HG03565 (cell line): ENCODE results near the gene ESRRA.

Experiments
- ATAC-seq: cut with Tn5 transposase; IDR thresholded peaks from one replicate; pipeline ENCODE4 v1.9.1; 2021; ENCODE audit warnings: mild to moderate bottlenecking, moderate library complexity; ENCODE audit not compliant: unreplicated experiment

The ESRRA gene

GRCh38 chr11:64269540-64270220 is 35.6 kb upstream of the ESRRA start:
- ATAC-seq = peak; percentile 46

DNA sequence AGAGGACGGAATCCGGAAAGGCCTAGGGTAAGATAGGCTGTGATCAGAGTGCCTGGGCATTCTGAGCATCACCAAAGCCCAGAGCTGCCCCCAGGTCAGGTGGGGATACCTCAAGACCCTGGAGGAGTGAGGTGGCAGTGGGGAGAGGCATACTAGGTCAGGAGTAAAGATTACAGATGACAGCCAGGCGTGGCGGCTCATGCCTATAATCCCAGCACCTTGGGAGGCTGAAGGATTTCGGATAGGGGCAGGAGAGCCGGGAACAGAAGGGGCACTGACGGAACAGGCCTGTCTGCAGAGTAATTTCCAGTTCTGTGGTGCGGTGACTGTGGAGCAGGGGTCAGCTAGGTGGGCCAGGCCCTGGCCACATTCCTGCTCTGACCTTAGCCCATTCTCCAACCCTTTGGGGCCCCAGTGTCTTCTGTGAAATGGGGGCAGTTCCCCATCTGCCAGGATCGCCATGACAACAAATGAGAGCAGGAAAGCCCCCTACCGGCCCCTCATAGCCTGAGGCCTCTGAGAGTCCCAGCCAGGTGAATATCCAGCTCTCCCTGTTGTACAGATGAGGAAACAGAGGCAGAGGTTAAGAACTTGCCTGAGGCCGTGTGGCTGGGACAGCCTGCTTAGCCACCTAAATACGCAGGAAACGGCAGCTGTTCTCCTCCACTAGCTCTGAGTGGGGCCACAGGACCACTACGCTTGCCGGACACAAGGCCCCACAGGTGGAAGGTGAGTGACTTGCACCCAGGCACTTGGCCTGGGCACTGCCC is 30.1 kb upstream of the ESRRA start:
- ATAC-seq = no peak

DNA sequence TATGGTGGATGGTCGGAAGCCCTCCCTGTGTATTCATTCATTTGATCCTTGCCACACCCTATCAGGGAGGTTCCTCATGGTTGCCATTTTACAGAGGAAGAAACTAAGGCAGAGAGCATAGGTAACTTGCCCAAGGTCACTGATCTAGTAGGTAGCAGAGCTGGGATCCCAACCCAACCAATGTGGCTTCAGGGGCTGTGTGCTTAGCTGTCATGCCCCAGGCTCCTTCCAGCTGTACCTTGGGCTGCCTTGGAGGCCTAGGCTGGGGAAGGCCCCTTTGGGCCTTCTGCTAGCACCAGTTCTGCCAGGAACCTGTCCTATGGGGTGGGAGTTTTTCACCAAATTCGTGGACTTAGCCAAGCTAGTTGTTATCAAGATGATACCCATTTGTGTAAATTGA is 29.5 kb upstream of the ESRRA start:
- ATAC-seq = no peak

GRCh38 chr11:64276653-64277431 is 28.5 kb upstream of the ESRRA start:
- no peak for ATAC-seq

DNA sequence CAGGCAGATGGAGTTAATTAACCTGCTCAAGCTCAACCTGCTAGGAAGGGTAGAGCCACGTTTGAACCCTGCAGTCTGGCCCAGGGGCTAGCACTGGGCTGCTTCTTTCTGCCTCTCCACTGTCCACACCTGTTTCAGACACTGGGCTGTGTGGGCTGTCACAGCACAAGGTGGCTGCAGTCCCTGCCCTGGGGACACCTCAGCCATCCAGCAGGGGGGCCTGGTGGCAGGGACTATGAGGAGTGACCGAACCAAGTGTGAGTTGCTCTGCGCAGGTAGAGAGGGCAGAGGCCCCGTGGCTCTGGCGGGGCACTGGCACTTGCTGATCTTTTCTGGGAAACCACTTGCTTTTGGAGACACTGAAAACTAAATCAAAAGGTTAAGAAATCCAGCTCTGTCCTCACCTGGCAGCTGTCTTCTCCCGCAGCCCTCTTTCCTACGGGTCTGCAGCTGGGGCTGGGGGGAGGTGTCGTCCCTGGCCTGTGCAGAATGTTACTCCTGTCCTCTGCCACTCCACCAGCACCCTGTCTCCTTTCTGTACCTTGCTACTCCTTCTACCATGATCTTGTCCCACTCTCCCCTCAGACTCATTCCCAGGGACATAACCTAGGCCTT is 26.6 kb upstream of the ESRRA start:
- no peak for ATAC-seq

- ATAC-seq = no peak
Measured at GRCh38 chr11:64281957-64282770, 23.2 kb upstream of the ESRRA start.

GRCh38 chr11:64283092-64283491 is 22.2 kb upstream of the ESRRA start:
- ATAC-seq = no peak

GRCh38 chr11:64284048-64284961 is 21.0 kb upstream of the ESRRA start, which contains the start of gene BAD:
TSS of gene BAD (minus strand) at chr11:64284665. CDS start at chr11:64284368, 297 bp downstream.
- peak; percentile 55 for ATAC-seq

GRCh38 chr11:64284962-64285884 is 20.1 kb upstream of the ESRRA start, which contains the start of gene GPR137:
TSS of gene GPR137 (plus strand) at chr11:64285848. CDS start at chr11:64286525, 677 bp downstream.
- peak; percentile 48 for ATAC-seq

DNA sequence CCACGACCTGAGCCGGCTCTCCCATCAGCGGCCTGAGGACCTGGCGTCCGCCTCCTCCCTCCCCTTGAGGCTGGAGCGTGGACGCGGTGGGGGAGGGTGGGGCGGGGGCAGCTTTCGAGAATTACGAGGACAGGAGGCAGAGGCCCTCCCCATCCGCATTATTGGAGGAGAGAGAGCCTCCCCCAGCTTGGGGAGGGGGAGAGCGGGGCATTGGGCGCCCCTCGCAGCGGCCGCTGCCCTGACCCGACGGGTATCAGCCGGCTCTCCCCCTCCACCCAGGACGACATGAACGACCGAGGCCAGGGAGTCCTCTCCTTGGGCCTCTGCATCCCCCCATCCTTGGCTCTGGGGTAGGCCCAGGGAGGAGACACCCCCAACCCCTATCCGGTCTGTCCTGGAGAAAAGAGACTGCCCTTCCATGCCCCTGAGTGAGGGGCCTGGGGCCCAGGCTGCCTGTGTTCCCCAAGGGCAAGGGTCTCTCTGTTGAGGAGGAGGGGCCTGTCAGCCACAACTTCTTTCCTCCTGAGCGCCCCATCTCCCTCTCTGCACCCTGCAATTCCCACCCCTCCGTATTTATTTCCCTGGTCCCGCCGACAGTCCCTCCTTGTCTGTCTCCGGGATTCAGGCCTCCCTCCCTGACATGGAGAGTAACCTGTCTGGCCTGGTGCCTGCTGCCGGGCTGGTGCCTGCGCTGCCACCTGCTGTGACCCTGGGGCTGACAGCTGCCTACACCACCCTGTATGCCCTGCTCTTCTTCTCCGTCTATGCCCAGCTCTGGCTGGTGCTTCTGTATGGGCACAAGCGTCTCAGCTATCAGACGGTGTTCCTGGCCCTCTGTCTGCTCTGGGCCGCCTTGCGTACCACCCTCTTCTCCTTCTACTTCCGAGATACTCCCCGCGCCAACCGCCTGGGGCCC is 19.2 kb upstream of the ESRRA start:
- ATAC-seq = no peak

- no peak for ATAC-seq
Measured at GRCh38 chr11:64286801-64287159, 18.5 kb upstream of the ESRRA start.

GRCh38 chr11:64287676-64288352 is 17.5 kb upstream of the ESRRA start:
- ATAC-seq = no peak

- no peak for ATAC-seq
Measured at GRCh38 chr11:64288353-64288750, 17.0 kb upstream of the ESRRA start.

DNA sequence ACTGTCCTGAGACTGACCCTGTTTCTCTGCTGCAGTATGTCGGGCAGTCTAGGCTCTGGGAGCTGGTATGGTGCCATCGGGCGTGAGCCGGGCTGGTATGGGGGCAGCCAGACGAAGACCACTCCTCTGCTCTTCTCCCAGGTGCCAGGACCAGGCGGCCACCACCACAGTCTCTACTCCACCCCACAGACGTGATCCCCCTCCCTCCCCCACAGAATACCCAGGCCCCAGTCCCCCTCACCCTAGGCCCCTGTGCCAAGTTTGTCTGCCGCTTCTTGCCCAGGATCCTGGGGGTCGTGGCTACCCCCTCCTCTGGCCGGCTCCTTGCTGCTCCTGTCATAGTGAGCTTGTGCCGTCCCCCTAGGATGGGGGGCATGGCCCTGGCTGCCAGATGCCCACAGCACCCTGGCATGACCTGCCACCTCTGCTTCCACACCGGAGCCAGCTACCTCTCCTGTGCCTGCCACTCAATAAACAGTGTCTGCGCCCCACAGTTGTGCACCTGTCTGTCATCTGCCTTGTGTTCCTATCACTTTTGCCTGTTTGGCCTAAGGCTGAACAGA is 16.2 kb upstream of the ESRRA start:
- no peak for ATAC-seq

GRCh38 chr11:64290352-64291261 is 14.7 kb upstream of the ESRRA start:
- ATAC-seq = no peak
